GM19438 (cell line): ENCODE measurements around the gene SERP2.

Experiments used
- ATAC-seq: cut with Tn5 transposase; IDR thresholded peaks from one replicate; pipeline ENCODE4 v1.9.1; 2021; ENCODE audit warnings: low read depth; ENCODE audit not compliant: unreplicated experiment

The SERP2 gene

DNA sequence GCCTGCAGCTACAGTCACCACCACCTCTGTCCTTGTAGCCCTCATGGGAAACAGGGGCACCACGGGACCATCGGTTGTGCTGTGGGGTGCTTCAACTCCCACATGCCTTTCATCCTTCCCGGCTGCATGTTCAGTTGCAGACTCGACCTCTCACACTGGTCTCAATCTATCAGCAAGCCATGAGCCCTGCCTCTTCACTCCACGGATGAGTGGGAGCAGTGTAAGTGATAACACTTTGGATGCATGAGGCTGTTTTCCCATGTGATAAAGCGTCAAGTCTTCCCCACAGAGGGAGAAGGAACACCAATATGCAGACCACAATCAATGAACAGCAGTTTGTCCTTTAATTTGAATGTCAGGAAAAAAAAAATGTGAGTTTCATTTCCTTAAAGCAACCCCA, 12.2 kb downstream of the SERP2 start:
- ATAC-seq = no peak

GRCh38 chr13:44386913-44387556, 13.4 kb downstream of the SERP2 start:
- no peak for ATAC-seq

DNA sequence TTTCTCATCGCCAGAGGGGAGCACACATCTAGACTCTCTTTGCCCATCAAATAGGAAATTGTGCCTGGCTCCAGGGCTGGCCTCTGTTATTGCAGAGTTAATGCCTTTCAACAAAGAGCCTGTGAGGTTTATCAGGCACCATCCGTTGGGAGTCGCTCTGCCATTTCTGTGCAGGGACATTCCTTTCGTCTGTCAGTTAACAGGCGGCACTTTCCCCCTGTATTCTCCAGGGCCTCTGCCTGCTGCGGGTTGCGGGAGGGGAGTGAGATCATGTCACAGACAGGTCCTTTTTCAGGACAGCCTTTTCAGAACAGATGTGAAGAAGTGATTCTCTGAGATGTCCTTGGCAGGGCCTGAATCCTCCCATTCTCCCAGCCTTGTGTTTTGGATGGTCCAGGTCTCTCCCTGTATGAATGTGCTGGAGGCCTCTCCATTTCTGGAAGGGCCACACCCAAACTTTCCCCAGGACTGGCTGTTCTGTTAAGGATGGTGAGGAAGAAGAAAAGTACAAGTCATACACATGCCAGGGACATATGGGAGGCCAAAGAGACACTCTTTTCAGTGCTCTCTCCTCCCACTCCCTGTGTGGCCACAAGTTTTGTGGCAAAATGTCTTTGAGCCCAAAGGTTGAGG, 14.9 kb downstream of the SERP2 start:
- ATAC-seq = no peak

DNA sequence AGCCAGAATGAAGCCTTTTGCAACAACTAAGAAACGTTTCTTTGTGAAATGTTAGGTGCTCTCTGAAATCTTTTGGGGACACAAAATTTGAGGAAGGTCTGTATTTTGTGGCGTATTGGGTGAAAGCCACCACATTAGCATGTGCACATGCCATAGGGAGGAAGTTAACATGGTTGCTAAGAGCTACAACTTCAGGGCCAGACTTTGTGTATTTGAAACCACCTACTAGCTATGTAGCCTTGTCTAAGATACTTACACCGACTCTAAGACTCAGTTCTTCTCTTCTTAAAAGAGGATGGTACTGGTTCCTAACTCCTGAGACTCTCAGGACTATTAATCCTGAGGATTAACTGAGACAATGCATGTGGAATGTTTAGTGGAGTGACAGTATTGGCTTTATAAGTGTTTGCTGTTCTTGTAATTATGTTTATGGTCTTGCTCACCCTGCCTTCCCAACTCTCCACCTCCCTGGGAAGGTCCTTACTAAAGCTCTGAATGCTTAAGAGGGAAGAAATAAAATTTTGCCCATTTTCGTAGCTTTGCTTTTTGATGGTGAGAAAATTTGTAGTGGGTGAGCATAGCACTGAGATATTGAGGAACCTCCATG, 15.5 kb downstream of the SERP2 start:
- ATAC-seq = no peak

DNA sequence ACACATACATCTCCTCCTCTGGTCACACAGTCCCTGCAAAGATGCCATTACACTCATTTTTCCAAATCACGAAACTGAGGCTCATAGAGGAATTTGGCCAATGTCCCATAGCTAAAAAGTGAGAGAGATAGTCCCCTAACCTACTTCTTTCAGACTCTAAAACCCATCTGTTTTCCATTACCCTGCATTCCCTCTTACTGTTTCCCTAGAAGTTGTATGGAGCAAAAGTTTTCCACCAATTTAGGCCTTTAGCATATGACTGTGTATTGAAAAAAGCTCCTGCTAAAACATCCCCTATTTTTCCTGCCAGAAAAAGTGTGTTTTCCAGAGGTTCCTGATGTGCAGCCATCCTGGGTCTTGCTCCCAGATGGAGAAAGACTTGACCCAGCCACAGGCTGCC, 16.3 kb downstream of the SERP2 start:
- no peak for ATAC-seq

DNA sequence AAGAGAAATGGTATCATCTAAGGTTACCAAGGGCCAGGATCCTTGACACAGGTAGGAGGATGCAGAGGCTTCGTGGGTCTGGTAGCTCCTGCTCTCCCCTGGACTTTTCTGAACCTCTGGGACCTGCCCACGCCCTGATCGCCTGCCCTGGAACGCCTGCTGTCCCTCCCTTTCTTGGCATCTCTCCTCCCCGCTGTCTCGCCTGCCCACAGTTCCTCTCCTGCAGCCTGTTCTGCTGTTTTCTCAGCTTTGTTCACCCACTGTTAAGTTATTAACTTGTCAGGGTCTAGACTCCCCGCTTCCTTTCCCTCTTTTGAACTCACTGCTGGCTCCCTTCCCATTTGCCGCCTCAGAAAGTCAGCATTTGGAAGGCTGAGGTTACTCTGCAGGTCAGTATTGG, 19.8 kb downstream of the SERP2 start:
- no peak for ATAC-seq

- no peak for ATAC-seq
Measured at GRCh38 chr13:44394658-44395057, 21.0 kb downstream of the SERP2 start.

- ATAC-seq = no peak
Measured at GRCh38 chr13:44395976-44396694, 22.5 kb downstream of the SERP2 start.

- ATAC-seq = no peak
Measured at GRCh38 chr13:44396701-44397580, 23.3 kb downstream of the SERP2 start.

DNA sequence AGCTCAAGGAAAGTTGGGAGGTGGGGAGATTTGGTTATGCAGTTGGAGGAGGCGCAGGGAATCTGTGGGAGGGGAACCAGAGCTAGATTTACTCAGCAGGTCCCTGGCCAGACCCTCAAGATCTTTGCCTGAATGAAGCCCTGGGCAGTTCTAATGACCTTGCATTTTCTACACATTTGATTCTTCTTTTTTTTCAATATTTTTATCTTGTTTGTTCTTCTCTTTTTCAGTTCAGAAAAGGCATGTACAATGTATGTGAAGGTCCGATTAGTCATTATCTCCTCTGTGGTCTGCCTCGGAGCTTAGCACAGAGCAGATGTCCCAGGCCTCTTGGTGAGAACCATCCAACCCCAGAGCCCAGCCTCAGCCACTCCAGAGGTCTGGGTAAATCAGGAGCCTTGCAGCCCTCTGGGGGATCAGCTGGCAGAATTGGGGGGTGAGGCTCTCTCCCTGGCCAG, 24.2 kb downstream of the SERP2 start:
- no peak for ATAC-seq

GRCh38 chr13:44398606-44399005, 25.0 kb downstream of the SERP2 start:
- no peak for ATAC-seq

DNA sequence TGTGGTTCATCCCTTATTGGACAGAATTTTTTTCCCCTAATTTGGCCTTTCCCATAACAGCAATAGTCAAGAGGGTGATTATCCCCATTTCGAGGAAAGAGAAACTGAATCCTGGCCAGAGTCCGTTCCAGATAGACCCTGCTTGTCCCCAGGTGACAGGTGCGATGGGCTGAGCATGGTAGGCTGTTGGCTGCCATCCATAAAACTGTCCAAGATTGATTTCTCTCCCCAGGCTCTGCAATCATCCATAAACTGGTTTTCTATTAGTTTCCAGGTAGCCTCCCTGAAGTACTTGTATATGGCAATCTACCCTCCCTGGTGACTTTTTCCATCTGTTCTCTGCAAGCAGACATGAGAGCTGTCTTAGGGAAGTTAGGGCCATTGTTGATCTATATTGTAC, 25.4 kb downstream of the SERP2 start:
- no peak for ATAC-seq

DNA sequence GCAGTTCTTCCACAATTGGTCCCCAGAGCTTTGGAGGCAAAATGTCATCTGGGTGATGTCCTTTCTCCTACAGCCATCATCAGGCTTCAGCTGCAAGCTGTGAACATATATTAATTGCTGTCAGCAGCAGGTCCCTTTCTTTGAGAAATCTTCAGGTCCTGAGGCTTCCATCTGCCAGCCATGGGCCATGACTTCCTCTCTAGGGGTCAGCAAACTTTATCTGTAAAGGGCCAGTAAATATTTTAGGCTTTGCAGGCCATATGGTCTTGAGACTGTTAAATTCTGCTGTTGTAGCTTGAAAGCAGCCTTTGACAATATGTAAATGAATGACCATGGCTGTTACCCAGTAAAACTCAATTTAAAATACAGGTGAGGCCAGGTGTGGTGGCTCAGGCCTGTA, 27.1 kb downstream of the SERP2 start:
- ATAC-seq = no peak

- ATAC-seq = no peak
Measured at GRCh38 chr13:44401577-44401976, 28.0 kb downstream of the SERP2 start.

DNA sequence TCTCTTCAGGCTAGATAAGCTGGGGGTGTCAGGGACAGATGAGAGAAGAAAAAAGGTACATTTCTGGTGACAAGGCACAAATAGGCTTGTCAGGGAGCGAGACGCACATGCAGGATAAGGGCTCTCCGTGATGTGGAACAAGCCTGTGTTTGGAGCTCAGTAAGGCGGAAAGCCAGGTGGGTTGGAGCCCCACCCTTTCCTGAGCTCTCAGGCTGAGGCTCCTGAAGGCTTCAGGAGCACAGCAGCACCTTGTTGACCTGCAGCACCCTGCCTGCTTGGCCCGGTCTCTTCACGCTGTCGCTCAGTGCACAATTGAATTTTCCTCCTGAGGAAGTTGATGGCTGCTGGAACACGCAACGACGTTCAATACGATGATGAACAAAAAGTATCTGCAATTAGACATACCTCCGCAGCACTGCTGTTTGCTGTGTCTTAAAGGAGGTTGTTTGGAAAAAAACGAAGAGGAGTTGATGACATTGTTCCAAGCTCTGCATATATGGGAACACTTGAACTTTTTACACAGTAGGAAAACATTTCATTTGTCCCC, 29.3 kb downstream of the SERP2 start:
- ATAC-seq = no peak

DNA sequence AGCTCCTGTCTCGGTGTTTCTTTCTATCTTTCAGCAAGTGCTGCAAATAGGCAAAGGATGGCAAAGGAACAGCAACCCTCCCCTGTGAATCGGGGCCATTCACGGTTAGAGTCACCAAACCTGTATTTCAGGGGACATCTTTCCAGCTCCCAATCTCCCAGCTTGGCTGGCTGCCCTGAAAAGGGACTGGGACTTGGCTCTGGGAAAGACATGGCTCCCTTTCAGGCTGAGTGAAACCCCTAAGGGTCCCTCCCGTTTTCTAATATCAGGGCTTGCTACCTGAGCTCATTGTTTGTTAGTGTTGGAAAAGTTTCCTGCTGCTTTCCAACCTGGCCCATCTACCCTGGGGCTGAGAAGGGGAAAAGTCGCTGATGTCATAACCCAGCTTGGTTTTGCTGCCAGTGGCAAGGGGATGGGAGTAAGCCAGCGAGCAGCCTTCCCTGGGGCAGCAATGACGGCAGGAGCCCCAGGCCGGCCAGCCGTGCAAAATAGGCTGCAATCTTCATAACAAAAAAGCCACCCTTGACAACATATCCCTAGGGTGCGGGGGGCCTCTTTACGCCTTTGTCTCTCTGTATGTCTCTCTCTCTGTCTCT, 29.9 kb downstream of the SERP2 start:
- ATAC-seq = no peak

GRCh38 chr13:44404261-44405132, 30.9 kb downstream of the SERP2 start:
- no peak for ATAC-seq

- ATAC-seq = no peak
Measured at GRCh38 chr13:44406617-44407016, 33.0 kb downstream of the SERP2 start.

DNA sequence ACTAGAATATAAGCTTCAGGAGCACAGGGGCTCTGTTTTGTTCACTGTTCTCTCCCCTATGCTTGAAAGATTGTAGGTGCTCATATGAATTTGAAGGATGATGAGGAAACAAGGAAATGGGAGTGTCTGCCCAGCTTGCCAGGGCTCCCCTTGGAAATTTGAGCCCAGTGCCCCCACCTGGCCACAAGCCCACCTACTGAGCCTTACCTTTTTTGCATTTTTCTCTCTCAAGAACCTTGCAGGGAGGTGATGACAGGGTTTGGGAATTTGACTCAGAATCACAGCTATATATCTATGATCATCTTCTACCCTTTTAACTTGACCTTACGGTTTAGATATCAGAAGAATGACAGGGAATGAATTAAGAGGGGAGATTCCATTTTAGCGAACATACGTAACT, 33.8 kb downstream of the SERP2 start:
- no peak for ATAC-seq
